ENCODE results near the gene NLGN1.

Gene NLGN1

DNA sequence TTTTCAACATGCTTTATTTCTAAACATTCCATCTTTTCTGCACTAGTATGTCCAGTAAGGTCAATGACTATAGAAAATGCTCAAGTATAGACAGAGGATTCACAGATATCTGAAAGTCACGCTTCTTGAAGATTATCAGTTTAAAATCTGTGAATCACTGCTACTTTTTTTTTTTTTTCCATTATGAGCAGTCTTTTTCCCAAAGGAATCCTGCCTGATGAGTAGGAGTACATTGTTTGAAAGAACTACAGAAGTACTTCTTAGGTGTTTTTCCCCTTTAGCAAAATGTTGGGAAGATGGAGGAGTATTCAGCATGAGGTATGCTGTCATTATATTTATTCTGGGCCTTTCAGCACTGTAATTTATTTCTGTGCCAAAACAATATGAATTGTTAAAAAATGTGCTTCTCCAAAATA is 266.2 kb downstream of the NLGN1 start:
- no peak overlapping the region for H3K27ac ChIP-seq
- TF ChIP-seq, protein P1, sequence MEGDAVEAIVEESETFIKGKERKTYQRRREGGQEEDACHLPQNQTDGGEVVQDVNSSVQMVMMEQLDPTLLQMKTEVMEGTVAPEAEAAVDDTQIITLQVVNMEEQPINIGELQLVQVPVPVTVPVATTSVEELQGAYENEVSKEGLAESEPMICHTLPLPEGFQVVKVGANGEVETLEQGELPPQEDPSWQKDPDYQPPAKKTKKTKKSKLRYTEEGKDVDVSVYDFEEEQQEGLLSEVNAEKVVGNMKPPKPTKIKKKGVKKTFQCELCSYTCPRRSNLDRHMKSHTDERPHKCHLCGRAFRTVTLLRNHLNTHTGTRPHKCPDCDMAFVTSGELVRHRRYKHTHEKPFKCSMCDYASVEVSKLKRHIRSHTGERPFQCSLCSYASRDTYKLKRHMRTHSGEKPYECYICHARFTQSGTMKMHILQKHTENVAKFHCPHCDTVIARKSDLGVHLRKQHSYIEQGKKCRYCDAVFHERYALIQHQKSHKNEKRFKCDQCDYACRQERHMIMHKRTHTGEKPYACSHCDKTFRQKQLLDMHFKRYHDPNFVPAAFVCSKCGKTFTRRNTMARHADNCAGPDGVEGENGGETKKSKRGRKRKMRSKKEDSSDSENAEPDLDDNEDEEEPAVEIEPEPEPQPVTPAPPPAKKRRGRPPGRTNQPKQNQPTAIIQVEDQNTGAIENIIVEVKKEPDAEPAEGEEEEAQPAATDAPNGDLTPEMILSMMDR (conservative IDR thresholded peaks at IDR 0.05) = no peak

DNA sequence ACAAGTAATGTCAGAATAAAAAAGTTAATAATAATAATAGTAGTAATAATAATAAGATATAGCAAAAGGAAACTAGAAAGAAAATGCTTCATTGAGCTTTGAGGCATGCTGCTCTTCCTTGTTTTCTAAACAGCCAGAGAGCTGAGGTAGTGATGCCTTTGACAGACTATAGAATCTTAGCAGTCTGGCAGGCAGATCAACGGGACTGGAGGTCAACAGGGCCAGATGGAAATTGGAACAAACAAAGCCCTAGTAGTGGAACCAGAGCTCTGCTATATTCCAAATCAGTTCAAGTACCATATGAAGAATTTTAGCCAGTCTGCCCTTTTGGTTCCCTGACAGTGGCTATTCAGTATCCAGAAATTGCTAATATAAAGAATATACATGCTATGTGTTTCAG is 278.6 kb downstream of the NLGN1 start:
- TF ChIP-seq, protein P1 (conservative IDR thresholded peaks at IDR 0.05) = no peak
- H3K27ac ChIP-seq = no peak overlapping the region

DNA sequence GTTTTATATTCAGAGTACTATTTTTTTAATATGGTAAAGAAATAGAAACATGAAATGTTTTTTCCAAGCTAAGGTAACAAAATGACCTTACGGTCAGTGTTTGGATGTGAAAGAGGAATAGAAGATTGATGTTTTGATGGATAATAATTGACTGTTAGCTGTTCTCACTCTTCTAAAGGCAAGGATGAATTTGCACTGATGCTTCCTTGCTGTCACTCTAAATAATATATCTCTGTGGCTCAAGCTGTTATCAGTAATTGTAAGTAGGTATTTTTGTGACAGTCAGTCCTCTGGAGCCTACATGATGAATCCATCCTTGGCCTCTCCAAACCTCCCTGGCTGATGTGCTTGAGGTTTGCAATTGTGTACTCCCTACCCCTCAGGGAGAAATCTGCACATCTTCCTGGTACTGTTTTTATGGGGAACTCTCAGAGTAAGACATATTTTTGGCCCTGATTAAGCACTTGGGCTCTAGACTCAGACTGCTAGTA is 283.7 kb downstream of the NLGN1 start:
- TF ChIP-seq, protein P1 (conservative IDR thresholded peaks at IDR 0.05) = no peak

DNA sequence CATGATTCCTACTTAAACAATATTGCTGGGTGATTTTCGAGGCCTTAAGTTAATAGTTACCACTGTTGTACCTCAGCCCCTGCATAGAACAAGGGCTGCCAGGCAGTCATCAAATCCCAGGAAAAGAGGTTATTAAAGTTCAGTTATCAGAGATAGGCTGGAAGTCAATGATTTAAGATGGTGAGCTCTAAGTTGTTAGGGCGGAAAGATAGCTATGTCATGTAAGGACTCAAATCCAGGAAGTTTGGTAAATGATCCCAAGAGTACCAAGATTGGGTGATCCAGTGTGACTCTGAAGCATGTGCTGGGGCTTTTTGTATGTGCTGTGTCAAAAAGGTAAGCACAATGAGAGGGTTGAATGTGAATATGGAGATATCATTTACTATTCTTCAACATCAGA is 287.9 kb downstream of the NLGN1 start:
- TF ChIP-seq, protein P1 (conservative IDR thresholded peaks at IDR 0.05) = no peak
- no peak overlapping the region for H3K27ac ChIP-seq

More for the DNA sequence above, 283.7 kb downstream of the NLGN1 start:
- no peak overlapping the region for H3K27ac ChIP-seq

DNA sequence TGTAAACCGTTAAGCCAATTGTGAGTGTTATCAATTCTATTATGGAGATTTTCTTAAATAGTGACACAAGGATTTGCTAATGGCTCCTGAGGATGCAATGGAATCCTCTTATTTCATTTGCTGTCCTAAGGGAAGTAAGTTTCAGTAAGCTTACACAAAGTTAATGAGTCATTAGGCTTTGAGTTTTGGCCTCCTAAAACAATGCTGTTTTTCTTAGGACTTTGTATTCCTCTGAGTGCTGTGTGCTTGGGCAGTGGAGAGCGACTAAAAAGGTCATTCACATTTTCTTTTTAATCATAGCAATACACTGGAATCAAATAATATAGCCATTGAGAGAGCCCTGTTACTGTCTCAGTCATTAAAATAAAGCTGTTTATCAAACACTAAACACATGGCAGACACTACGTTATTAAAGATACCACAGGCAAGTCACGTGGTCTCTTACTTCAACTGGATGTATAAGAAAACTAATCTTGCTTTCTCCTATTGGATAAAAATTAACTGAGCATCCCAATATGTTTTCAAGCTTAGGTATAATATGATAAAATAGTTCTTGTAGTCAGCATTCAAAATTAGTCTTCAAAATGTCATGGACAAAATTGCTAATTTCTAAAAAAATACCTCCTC is 290.8 kb downstream of the NLGN1 start:
- H3K27ac ChIP-seq = no peak overlapping the region
- TF ChIP-seq, protein P1 (conservative IDR thresholded peaks at IDR 0.05) = no peak

DNA sequence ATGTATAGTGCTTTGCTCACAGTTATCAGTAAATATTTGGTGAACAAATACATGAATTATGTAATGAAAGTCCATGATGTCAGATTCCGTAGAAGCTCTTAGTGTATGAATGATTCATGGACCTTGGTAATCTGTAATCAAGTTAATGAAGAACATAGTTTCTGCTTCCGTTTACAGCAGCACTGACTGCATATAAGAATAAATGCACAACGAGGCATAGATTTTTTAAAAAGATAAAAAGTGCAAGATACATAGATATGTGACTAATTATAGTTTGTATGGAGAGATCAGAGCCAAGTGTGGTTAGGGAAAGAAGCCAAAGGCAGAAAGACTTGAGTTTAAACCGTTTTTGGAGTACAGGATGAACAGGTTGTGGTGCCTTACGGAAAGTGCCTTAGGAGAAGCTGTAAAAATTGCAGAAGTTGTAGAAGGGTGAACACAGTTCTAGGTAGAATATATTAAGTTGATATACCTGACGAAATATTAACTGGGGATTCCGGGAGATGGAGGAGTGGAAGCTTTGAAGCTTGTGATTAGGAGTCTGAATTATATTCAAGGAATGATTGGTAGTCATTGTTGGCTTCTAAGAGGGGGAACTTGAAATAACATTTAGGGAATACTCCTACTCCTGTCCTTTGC is 293.1 kb downstream of the NLGN1 start:
- TF ChIP-seq, protein P1 (conservative IDR thresholded peaks at IDR 0.05) = no peak
- no peak overlapping the region for H3K27ac ChIP-seq

DNA sequence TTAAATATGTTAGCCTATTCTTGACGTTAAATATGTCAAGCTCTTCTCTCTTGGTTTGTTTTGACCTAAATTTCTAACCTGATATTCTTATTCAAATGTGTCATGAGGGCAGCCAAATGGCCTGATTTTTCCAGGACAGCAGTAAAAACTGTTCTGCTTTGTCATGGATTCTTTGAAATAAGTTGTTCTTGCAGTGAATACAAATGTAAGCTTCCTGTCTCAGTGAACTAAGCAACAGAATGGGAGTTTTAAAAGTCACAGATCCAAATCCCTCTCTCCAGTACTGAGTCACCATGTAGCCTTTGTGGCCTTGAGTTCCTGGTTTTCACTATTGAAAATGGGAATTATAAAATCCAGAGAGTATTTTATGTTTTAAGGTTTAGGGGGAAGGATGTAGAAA is 301.8 kb downstream of the NLGN1 start:
- H3K27ac ChIP-seq = no peak overlapping the region
- TF ChIP-seq, protein P1 (conservative IDR thresholded peaks at IDR 0.05) = no peak
